Vein endothelial cell (primary cell): ENCODE measurements around the gene CD3G. TPM values are rescaled to one million over a fixed set of nuclear protein-coding genes. Genes with fewer than 3 reads are reported as not detected.

Source experiments
- small RNA-seq: library from RNA; depleted of rRNA; stranded (forward); fragments of <200 nt; gene quantifications from one replicate; pipeline ENCODE3, GENCODE V24; 2012
- total RNA-seq: library from RNA; depleted of rRNA; stranded (reverse); fragments of >200 nt; gene quantifications from 2 replicates; pipeline ENCODE4 v1.2.3, GENCODE V29; 2012

Gene CD3G
- not detected in 2 replicates for total RNA-seq

DNA sequence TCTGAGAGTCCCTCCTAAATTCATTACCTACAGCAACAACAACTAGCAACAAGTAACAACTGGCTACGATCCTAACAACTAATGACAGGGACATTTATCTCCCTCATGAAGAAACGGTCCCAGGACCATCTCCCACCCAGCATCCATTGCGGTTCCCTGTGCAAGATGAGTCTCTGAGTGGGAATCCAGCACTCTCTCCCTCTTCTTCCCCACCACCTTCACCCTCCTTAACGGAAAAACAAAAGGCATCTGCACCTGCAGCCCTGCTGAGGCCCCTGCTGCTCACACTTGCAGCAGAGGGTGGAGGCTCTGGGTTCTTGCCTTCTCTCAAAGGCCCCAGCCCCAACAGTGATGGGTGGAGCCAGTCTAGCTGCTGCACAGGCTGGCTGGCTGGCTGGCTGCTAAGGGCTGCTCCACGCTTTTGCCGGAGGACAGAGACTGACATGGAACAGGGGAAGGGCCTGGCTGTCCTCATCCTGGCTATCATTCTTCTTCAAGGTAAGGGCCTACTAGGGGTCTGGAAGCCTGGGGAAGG lies at the start of gene CD3G:
TSS of gene CD3G (plus strand) at position 364 of the 535 bp plus-strand sequence. CDS start at position 444, 80 bp downstream.

GRCh38 chr11:118304568-118305248 lies 39.4 kb upstream of the CD3G start, which contains the start of gene CD3E:
TSS of gene CD3E (plus strand) at chr11:118304730. CDS start at chr11:118304953, 223 bp downstream.

GRCh38 chr11:118342503-118343161 lies 1.5 kb upstream of the CD3G start, which contains the start of gene CD3D:
TSS of gene CD3D (minus strand) at chr11:118342705. CDS start at chr11:118342607, 98 bp downstream.

DNA sequence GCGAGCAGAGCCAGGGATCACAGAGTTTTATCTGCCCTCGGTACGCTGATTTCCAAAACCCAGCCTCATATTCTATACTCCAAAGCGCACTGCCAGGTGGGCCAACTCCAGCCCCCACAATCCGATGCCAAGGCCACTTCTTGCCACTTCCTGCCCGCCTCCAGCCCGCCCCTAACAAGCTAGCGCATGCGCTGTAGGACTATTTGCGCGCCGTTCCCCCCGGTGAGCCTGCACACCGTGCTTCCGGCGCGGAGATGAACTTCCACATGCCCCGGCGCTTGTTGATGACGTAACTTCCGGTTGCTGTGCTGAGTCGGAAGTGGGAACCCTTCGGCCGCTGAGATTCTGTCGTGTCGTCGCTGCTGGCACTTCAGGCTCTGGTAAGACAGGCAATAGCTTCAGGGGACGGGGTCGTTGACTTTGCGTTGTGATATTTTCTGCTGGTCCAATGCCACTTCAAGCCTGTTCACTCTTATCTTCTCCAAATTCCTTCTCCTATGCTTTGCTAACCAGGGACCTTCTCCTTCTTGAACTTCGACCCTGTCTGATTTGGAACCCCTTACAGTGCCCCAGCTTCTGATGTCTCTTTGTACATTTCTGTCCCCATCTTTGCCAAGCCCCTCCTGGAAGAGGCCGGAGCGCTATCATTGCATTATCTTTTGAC lies 15.3 kb downstream of the CD3G start, which contains the start of gene UBE4A:
TSS of gene UBE4A (plus strand) at position 306 of the 664 bp plus-strand sequence. CDS start 5,481 bp downstream, outside the sequence.

GRCh38 chr11:118401151-118401879 lies 57.2 kb downstream of the CD3G start, which contains the start of gene ATP5MG:
TSS of gene ATP5MG (plus strand) at chr11:118401606. CDS start at chr11:118401666, 60 bp downstream.

Small RNA genes lying within 50 kb of the gene (small RNA-seq; reads per million reads assigned to genes)
- not detected for gene AP001582.1

Other genes starting within 250 kb of the CD3G start
- gene SCN4B, start 191.5 kb upstream of the CD3G start, total RNA-seq = under 0.01 TPM in 2 replicates
- under 0.01 TPM in 1 of 2 replicates, not detected in the other for gene SCN2B, start 167.7 kb upstream of the CD3G start, total RNA-seq
- 0.65 TPM in 1 of 2 replicates, not detected in the other for gene JAML, start 119.3 kb upstream of the CD3G start, total RNA-seq
- 10.7 and 15.4 TPM in 2 replicates for gene MPZL3, start 92.0 kb upstream of the CD3G start, total RNA-seq
- 25.8 and 42.1 TPM in 2 replicates for gene MPZL2, start 80.0 kb upstream of the CD3G start, total RNA-seq
- gene CD3E, start 39.6 kb upstream of the CD3G start, total RNA-seq = 0.33 TPM in 1 of 2 replicates, not detected in the other
- gene CD3D, start 1.6 kb upstream of the CD3G start, total RNA-seq = not detected in 2 replicates
- 55.9 and 60.8 TPM in 2 replicates for gene UBE4A, start 15.3 kb downstream of the CD3G start, total RNA-seq
- gene ATP5MG, start 57.3 kb downstream of the CD3G start, total RNA-seq = 35.8 and 42.5 TPM in 2 replicates
- gene KMT2A, start 92.1 kb downstream of the CD3G start, total RNA-seq = 44.1 and 56.4 TPM in 2 replicates
- 0.19 and 2.9 TPM in 2 replicates for gene TTC36, start 183.1 kb downstream of the CD3G start, total RNA-seq
- 20.9 and 33.6 TPM in 2 replicates for gene TMEM25, start 186.8 kb downstream of the CD3G start, total RNA-seq
- 30.1 and 33.5 TPM in 2 replicates for gene IFT46, start 221.6 kb downstream of the CD3G start, total RNA-seq
- 171 and 177 TPM in 2 replicates for gene ARCN1, start 228.1 kb downstream of the CD3G start, total RNA-seq